ENCODE results near the gene HOXB4. TPM values are rescaled to one million over a fixed set of nuclear protein-coding genes. Genes with fewer than 3 reads are reported as not detected.

HOXB4 gene
- polyA plus RNA-seq, 1 of the 3 experiments (the other 2 are of a cell fraction): 0.03 TPM

- DNase-seq: no peak
- peak overlapping the region; percentile 70 for H3K4me2 ChIP-seq
- H3K36me3 ChIP-seq (replicated peaks in 1 of 2; ENCODE audit: control insufficient read depth in 1 of 2, insufficient read depth in 2 of 2, low read length in 1 of 2): no peaks in the 10 kb centered on the region
- no peak overlapping the region for H3K9ac ChIP-seq
- H3K9me3 ChIP-seq: no peaks in the 10 kb centered on the region
- H3K27ac ChIP-seq (ENCODE audit: low read depth in 2 of 2, low read length in 1 of 2): no peak overlapping the region
- ChIA-PET POLR2A (no interaction called here), CTCF (interaction anchor here (0.8 to 7.6 kb wide), 10 partner anchors 7 to 381 kb away, joined by 3 to 50 read pairs (median 4); no protein-coding TSS in a partner anchor)
- H3K4me1 ChIP-seq (ENCODE audit: control insufficient read depth in 1 of 2, insufficient read depth in 2 of 2, low read depth in 1 of 2, low read length in 1 of 2): no peaks in the 10 kb centered on the region
- no peaks in the 10 kb centered on the region for H3K9me2 ChIP-seq
- peaks cover 98% of the 10 kb centered on the region for H3K27me3 ChIP-seq (ENCODE audit: insufficient read depth)
- no peaks in the 10 kb centered on the region for H3F3A ChIP-seq (replicated peaks; ENCODE audit: insufficient read depth)
- WGBS (ENCODE audit: low lambda C conversion rate): 3% methylated on average over 51 of the region's 69 CpGs
- TF ChIP-seq EZH2phosphoT487 (IDR thresholded peaks at IDR 0.05; ENCODE audit: borderline replicate concordance, low read depth): peak; percentile 100
- TF ChIP-seq MXI1 (IDR thresholded peaks at IDR 0.05; ENCODE audit: low read depth, low read length): no peak
- TF ChIP-seq MEF2A (IDR thresholded peaks at IDR 0.05; ENCODE audit: borderline replicate concordance, low read depth): no peak
- no peaks in the 10 kb centered on the region for H3K79me2 ChIP-seq (ENCODE audit: insufficient read depth)
- peaks cover 3% of the 10 kb centered on the region; the same call in 1 of the 2 replicates for H4K20me1 ChIP-seq (ENCODE audit: insufficient read depth)
- H3K4me3 ChIP-seq (ENCODE audit: low read depth in 2 of 2, low read length in 1 of 2): no peak overlapping the region
- H2AFZ ChIP-seq (ENCODE audit: low read depth): peak overlapping the region; percentile 60
Measured at GRCh38 chr17:48625495-48626244, 47.5 kb upstream of the HOXB4 start.

- H2AFZ ChIP-seq (ENCODE audit: low read depth): no peak overlapping the region
- H3K4me1 ChIP-seq (ENCODE audit: control insufficient read depth in 1 of 2, insufficient read depth in 2 of 2, low read depth in 1 of 2, low read length in 1 of 2): no peaks in the 10 kb centered on the region
- H3K4me3 ChIP-seq (ENCODE audit: low read depth in 2 of 2, low read length in 1 of 2): no peak overlapping the region
- H3K4me2 ChIP-seq: peak overlapping the region; percentile 70; the same call in 1 of the 2 replicates
- no peak overlapping the region for H3K27ac ChIP-seq (ENCODE audit: low read depth in 2 of 2, low read length in 1 of 2)
- ChIA-PET CTCF (interaction anchor here (0.8 to 7.6 kb wide), 13 partner anchors 11 to 476 kb away, joined by 3 to 50 read pairs (median 5); no protein-coding TSS in a partner anchor), POLR2A (no interaction called here)
- peaks cover 3% of the 10 kb centered on the region; the same call in 1 of the 2 replicates for H4K20me1 ChIP-seq (ENCODE audit: insufficient read depth)
- DNase-seq: peak; percentile 73
- no peaks in the 10 kb centered on the region for H3K79me2 ChIP-seq (ENCODE audit: insufficient read depth)
- no peaks in the 10 kb centered on the region for H3K36me3 ChIP-seq (replicated peaks in 1 of 2; ENCODE audit: control insufficient read depth in 1 of 2, insufficient read depth in 2 of 2, low read length in 1 of 2)
- WGBS (ENCODE audit: low lambda C conversion rate): 2% methylated on average over 43 of the region's 66 CpGs
- no peaks in the 10 kb centered on the region for H3K9me3 ChIP-seq
- H3K9ac ChIP-seq: no peak overlapping the region
- H3K9me2 ChIP-seq: no peaks in the 10 kb centered on the region
- H3F3A ChIP-seq (replicated peaks; ENCODE audit: insufficient read depth): no peaks in the 10 kb centered on the region
- H3K27me3 ChIP-seq (ENCODE audit: insufficient read depth): peaks cover 98% of the 10 kb centered on the region
- no peak for TF ChIP-seq IRF3 (IDR thresholded peaks at IDR 0.05; ENCODE audit: low read depth, low read length)
- TF ChIP-seq CTCF (IDR thresholded peaks at IDR 0.05): no peak
- TF ChIP-seq RCOR1 (IDR thresholded peaks at IDR 0.05; ENCODE audit: low read length): no peak
- no peak for TF ChIP-seq SIN3A (IDR thresholded peaks at IDR 0.05; ENCODE audit: borderline replicate concordance, low read depth, low read length)
- no peak for TF ChIP-seq SMC3 (IDR thresholded peaks at IDR 0.05; ENCODE audit: low read depth, low read length)
- TF ChIP-seq FOXJ3 (CRISPR knock-in tag; IDR thresholded peaks at IDR 0.05): no peak
- TF ChIP-seq USF2 (IDR thresholded peaks at IDR 0.05; ENCODE audit: borderline replicate concordance, low read depth, low read length): no peak
- TF ChIP-seq EZH2phosphoT487 (IDR thresholded peaks at IDR 0.05; ENCODE audit: borderline replicate concordance, low read depth): no peak
- no peak for TF ChIP-seq REST (IDR thresholded peaks at IDR 0.05; ENCODE audit: low read depth, low read length)
- TF ChIP-seq RAD21 (IDR thresholded peaks at IDR 0.05; ENCODE audit: low read length): no peak
- no peak for TF ChIP-seq YY1 (IDR thresholded peaks at IDR 0.05; ENCODE audit: low read depth)
Measured at GRCh38 chr17:48624544-48625494, 46.7 kb upstream of the HOXB4 start.

All from SK-N-SH (cell line).